Inferior parietal cortex (tissue), 1 donor: ENCODE measurements around the gene LIMCH1.

Source experiments
- DNase-seq: peaks from one replicate; pipeline ENCODE4 v3.0.0-alpha.2; 2016; ENCODE audit errors: extremely low spot score

The LIMCH1 gene

GRCh38 chr4:41602886-41603498 is 65.0 kb downstream of the LIMCH1 start:
- DNase-seq = no peak

DNA sequence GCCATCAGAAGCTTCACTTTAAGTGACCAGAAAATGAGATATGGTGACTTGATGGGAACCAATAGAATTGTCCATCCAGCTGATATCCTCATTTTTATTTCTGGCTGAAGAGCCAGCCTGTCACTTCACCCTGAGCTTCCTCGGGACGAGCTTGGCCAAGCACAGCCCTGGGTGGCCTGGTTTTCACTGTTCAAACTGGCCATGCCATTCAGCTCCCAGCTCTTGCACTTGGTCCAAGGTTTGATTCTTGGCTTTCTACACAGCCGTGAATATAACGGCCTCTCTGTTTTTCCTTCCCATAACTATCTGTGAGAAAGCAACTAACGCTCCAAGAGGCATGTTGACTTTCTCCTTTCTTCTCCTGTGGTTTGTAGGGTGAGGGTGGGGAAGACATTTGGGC is 71.9 kb downstream of the LIMCH1 start:
- DNase-seq = no peak

- no peak for DNase-seq
Observed at GRCh38 chr4:41610474-41610873, 72.5 kb downstream of the LIMCH1 start.

- no peak for DNase-seq
Observed at GRCh38 chr4:41611124-41611838, 73.3 kb downstream of the LIMCH1 start.

GRCh38 chr4:41611881-41612871 is 74.2 kb downstream of the LIMCH1 start:
- peak; percentile 83 for DNase-seq

- DNase-seq = no peak
Observed at GRCh38 chr4:41613386-41613785, 75.4 kb downstream of the LIMCH1 start.

DNA sequence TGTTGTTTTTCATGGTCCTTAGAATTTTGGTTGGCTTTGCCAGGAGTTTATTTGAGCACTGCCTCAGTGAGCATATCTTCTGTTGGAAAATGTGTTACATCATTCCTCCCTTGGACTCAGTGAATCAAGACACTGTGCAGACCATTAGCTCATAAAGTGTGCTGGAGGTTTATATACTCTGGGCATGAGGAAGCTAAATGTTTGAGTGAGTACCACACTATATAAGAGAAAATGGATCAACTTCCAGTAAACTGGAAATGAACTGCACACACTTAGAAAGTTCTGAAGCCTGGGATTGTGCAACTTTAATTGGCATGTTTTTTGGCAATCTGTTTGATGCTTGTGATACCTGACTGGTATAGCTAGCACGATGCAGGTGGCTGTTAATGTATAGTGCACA is 75.9 kb downstream of the LIMCH1 start:
- no peak for DNase-seq

GRCh38 chr4:41614519-41614918 is 76.6 kb downstream of the LIMCH1 start:
- no peak for DNase-seq

GRCh38 chr4:41619161-41619560 is 81.2 kb downstream of the LIMCH1 start:
- DNase-seq = no peak

- no peak for DNase-seq
Observed at GRCh38 chr4:41620594-41621256, 82.8 kb downstream of the LIMCH1 start.

DNA sequence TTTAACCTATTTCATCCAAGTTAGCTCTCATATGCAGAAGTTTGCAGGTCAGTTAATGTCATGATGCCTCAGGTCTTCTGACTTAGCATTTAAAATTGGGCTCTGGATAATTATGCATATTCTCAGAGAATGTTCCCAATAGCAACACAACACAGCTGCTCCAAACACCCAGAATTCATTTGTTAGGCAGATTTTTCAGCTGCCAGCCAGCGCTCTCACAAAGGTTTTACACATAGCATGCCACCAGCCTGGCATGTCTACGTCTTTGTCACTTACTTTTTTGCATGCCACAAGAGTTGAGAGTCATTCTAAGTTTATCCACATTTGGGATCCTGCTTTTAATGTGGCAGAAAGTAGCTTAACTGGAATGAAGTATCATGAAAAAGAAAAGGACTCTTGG is 84.8 kb downstream of the LIMCH1 start:
- DNase-seq = peak; percentile 78

GRCh38 chr4:41624765-41625164 is 86.8 kb downstream of the LIMCH1 start:
- no peak for DNase-seq

- DNase-seq = no peak
Observed at GRCh38 chr4:41625531-41625930, 87.6 kb downstream of the LIMCH1 start.

- DNase-seq = no peak
Observed at GRCh38 chr4:41628936-41629335, 91.0 kb downstream of the LIMCH1 start.

- no peak for DNase-seq
Observed at GRCh38 chr4:41631523-41631922, 93.6 kb downstream of the LIMCH1 start.

DNA sequence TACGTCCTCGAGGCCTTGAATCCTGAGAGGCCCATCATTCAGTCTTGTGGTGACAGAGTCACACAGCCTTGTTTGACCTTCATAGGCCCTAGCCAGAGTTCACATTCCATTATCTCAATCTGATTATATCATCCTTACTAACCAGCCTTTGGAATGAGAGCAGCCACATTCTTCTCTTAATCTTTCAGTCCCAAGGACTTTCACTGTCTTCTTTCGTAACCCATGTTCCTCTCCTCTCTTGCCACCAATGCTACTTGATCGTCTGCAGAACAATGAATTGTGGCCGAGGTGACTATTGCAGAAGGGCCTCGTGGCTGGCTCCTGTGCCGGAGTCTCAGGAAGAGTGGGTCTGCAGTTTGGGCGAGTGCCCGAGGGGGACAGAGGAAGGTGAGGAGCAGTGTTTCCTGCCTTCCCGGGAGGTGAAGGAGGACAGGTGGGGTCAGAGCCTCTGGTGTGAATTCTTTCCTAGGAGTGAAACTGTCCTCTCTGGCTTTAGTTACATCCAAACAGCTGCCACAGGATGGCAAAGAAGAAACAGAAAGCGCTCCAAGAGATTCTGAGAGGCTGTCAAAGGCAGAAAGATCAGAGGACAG is 94.6 kb downstream of the LIMCH1 start:
- no peak for DNase-seq

DNA sequence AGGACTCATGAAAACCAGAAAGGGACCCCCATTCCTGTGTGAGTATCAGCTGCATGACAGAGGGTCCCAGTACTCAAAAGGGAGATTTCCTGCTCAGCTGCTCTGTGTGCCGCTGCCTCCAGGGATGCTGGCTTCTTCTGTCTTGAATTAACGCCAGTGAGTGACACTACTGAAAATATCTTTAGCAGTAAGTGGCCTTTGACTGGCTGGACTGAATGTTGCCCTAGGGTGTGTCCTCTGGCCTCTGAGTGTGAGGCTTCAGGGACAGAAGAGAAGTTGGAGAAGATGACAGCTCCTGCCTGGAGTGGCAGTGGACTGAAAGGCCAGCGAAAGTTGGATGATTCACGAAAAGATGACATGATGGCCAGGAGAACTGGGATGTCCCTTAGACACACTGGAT is 95.4 kb downstream of the LIMCH1 start:
- no peak for DNase-seq

GRCh38 chr4:41635441-41635840 is 97.5 kb downstream of the LIMCH1 start:
- DNase-seq = no peak

DNA sequence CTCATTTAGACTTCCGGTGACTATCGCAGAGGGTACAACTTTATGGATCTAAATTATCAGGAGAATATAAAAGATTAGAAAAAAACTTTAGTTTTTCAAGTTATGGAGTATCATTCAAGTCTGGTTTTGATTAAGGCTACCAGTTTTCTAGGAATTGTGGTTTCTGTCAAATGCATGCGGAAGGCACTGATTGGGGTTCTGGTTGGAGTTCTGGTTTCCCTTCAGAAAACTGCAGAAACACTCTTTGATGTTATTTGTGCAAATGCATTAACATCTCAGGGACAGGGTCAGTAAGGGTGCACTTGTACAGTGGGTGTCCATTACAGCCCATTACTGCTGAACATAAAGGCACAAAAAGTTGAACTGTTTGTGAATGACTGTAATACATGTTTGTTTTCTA is 100.2 kb downstream of the LIMCH1 start:
- DNase-seq = no peak

- no peak for DNase-seq
Observed at GRCh38 chr4:41638866-41639265, 100.9 kb downstream of the LIMCH1 start.

DNA sequence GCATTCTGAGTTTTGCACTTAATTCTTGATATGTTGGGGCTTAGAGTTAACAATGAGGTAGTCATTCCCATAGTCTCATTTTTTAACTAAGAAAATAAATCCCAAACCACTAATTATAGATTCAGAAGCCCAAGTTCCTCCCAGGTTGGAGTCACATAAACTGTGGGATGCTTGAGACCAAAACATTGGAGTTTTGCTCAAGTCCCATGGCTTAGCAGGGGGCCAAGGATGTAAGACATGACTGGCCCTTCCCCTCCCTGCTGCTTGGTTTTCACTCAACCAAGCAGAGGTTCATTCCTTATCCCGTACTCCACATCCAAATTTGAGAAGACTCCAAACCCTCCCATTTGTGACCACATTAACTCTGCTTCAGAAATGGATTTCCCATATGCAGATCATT is 101.3 kb downstream of the LIMCH1 start:
- no peak for DNase-seq

DNA sequence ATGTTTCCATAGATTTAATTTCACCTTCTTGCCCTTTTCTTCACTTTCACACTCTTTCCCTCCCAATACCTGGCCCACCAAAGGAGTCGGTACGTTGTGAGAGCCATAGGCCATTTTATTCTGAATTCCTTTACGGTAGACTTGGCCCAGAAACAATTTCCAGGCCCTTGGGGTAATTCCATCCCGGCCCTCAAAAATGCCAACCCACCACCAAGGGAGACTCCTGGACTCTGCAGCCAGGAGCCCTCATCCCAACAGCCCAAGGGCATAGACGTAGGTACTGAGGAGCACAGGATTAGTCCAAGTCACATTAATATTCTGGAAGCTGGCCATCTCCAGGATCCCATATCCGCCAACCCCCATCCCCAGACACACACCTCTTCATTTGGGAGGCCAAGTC is 102.9 kb downstream of the LIMCH1 start:
- DNase-seq = no peak
